GM19438 (cell line): ENCODE results near the gene UNC79.
A peak's percentile ranks its signal among the peaks of the same experiment; 100 is the strongest.
"Not testable (repeated sequence)": the region's sequence is repeated elsewhere in the genome, so short reads cannot be mapped to it uniquely, and the experiment has no call there.

ENCODE experiments used
- ATAC-seq: cut with Tn5 transposase; IDR thresholded peaks from one replicate; pipeline ENCODE4 v1.9.1; 2021; ENCODE audit warnings: low read depth; ENCODE audit not compliant: unreplicated experiment

UNC79 gene

GRCh38 chr14:93490001-93490400 lies 59.3 kb downstream of the UNC79 start:
- no peak for ATAC-seq

DNA sequence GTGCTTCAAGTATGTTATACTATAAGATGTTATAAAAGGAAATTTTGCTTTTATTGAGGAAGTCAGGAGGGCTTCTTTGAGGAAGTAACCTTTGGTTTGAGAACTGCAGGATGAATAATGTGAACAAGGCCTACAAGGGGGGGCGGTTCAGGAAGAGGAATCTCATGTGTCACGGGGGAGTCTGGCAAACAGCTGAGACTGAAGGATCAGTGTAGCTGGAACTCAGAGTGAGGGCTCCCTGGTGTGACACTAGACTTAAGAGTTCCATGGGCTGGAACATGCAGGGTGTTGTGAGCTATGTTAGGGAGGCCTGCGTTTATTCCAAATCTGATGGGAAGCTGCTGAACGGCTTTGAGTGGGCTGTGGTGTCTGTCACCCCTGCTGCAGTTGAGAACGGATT lies 62.3 kb downstream of the UNC79 start:
- no peak for ATAC-seq

DNA sequence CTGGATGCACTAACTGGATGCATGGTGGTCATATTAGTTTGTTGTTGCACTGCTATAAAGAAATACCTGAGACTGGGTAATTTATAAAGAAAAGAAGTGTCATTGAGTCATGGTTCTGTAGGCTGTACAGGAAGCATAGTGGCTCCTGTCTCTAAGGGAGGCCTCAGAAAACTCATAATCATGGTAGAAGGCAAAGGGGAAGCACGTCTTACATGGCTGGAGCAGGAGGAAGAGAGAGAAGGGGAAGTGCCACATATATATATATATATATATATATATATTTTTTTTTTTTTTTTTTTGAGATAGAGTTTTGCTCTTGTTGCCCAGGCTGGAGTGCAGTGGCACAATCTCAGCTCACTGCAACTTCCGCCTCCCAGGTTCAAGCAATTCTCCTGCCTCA lies 62.9 kb downstream of the UNC79 start:
- not testable (repeated sequence) for ATAC-seq

GRCh38 chr14:93496856-93497741 lies 66.4 kb downstream of the UNC79 start:
- no peak for ATAC-seq

GRCh38 chr14:93510056-93510455 lies 79.3 kb downstream of the UNC79 start:
- no peak for ATAC-seq

DNA sequence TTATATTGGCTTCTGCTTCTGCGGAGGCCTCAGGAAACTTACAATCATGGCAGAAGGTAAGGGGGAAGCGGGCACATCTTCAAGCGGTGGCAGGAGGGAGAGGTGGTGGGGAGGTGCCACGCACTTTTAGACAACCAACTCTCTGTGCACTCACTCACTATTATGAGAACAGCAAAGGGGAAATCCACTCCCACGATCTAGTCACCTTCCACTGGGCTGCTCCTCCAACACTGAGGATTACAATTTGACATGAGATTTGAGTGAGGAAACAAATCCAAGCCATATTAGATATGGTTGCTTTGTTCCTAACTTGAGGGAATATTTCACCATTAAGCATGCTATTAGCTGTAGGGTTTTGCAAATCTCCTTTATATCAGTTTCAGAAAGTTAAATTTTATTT lies 80.3 kb downstream of the UNC79 start:
- ATAC-seq: no peak

DNA sequence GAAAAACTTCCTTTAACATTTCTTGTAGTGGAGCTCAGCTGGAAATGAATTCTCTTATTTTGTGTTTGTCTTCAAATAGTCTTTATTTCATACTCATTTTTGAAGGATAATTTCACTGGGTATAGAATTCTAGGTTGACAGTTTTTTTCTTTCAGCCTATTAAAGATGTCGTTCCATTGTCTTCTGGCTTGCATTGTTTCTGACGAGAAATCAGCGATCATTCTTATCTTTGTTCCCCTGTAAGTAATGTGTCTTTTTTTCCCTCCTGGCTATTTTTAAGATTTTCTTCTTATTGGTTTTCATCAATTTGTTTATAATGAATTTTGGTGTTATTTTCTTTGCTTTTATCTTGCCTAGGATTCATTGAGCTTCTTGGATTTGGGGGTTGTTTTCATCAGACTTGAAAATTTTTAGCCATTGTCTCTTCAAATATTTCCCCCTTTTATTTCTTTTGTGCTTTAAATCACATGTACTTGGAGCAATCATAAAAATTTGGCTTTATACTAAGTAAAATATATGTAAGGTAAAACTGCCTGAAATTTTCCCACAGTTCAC lies 89.4 kb downstream of the UNC79 start:
- ATAC-seq: no peak

DNA sequence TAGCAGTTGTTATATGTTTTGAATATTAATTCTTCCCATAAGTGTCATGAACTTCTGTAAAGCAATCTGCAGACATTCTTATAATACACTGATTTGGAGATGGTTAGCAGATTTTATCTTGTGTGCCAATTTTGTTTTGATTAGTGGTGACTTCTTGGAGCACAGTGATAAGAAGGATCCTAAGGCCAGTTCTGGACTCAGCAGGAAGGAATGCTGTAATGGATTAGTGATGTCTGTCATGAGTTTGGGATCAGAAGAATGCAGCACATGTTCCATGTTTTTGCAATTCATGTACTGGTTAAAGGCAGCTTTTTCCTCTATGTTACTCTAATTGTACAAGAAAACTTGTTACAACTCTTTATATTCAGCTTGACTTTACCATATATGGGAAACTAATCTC lies 91.5 kb downstream of the UNC79 start:
- no peak for ATAC-seq

- ATAC-seq: not testable (repeated sequence)
Observed at GRCh38 chr14:93525216-93525615, 94.5 kb downstream of the UNC79 start.

GRCh38 chr14:93525696-93526451 lies 95.1 kb downstream of the UNC79 start:
- ATAC-seq: no peak

- ATAC-seq: no peak
Observed at GRCh38 chr14:93527203-93527607, 96.5 kb downstream of the UNC79 start.

- no peak for ATAC-seq
Observed at GRCh38 chr14:93528884-93529558, 98.3 kb downstream of the UNC79 start.

DNA sequence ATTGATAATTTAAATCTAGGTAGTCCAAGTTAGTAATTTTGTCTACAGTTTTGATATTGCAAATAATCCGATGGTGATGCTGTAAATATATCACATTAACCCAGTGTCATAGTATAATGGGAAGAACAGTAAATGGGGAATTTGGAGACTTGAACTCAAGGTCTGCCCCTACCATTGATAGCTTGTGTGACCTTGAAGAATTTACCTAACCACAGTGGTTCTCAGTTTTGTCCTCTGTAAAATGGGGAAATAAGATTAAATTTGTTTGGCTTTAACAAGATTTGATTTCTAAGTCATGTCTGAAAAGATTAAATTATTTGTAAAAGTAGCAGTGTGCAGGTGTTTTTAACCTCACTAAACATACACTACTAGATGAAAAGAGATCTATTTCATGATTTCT lies 100.9 kb downstream of the UNC79 start:
- no peak for ATAC-seq

GRCh38 chr14:93532541-93532940 lies 101.8 kb downstream of the UNC79 start:
- no peak for ATAC-seq

- peak; percentile 28 for ATAC-seq
Observed at GRCh38 chr14:93533437-93533836, 102.7 kb downstream of the UNC79 start.

DNA sequence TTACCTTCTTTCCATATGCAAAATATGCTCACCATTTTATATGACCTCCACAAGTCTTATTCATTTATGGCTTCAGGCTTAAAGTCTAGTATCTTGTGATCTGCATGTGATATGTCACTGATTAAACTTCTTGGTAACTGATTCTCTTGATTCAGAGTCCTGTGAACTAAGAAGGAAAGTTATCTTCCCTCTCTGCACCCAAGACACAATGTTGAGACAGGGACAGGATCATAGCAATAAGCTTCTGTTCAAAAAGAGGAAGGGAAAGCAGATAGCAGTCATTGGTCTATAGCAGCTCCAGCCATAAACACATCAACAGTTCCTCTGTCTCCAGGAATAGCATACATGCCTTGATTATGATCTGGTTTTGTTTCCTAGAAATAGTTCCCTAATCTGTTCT lies 103.1 kb downstream of the UNC79 start:
- peak; percentile 70 for ATAC-seq

DNA sequence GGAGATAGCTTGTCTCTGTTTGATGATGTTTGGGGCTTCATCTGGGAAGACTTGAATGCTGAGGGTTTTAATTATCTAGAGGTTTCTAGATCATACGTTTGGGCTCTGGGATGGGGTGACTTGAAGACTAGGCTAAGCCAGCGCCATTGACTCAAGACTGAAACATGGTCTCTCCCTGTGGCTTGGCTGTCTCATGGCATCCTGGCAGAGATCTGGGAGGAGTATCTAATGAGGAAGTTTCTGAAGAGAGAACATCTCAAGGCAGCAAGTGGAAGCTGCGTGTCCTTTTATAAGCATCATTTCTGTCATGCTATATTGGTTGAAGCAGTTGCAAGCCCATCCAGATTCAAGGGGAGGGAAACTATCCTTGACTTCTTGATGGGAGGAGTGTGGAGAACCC lies 104.8 kb downstream of the UNC79 start:
- no peak for ATAC-seq

DNA sequence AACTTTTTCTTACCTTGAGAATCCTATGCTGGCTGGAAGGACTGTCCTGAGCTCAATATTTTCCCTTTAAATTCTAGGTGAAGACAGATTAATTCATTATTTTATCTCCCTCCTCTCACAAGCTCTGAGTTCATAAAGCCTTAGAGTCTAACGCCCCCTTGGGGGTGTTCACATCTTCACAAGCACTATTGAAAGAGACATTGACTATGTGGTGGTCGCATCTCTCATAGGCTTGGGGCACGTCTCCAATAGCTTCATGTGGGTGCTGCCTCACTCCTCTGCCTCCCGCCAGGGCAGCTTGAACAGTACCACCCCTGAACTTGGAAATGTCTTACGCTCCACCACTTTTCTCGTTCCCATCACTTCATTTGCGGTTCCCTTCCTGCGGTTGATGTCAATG lies 106.2 kb downstream of the UNC79 start:
- ATAC-seq: no peak

- ATAC-seq: no peak
Observed at GRCh38 chr14:93537951-93538350, 107.2 kb downstream of the UNC79 start.

DNA sequence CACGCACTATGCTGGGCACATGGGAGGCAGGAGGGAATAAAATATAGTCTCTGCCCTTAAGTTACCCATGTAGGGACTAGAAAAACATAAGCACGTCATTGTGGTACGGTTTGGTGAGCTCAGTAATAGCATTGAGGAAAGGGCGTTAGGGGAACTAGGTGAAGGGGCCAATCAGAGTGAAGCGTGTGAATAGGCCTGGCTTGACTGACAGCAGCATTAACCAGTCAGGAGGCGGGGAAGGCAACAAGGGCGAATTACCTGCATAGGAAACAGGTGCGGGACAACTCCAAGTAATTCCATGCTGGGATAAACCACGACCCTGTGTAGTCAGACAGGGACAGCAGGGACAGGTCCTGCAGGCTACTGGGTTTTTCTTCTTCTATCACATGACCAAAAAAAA lies 107.7 kb downstream of the UNC79 start:
- ATAC-seq: no peak

DNA sequence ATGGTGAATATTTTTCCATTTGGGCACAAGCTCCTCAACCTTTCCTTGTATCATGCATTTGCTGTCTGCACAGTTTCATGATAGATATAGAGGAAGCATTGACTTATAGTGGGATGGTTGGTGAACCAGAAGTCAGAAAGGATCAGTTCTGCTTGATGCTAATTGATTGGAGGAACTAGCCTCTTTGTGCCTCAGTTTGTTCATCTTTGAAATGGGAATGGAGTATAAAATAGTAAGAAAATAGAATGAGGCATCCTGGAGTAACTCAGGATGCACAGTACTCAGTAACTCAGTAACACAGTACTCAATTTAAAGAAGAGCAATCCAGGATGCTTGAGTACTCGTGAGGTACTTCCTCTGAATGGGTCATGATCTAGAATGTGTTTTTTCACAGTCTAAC lies 109.5 kb downstream of the UNC79 start:
- no peak for ATAC-seq
